NOMO-1 treated with DMSO at 0.1 percent for 48 hours (cell line): ENCODE results near the gene LAIR2.
A peak's percentile ranks its signal among the peaks of the same experiment; 100 is the strongest.

Source experiments
- DNase-seq: peaks from one replicate; lab custom pipeline; 2025; ENCODE audit not compliant: unreplicated experiment; lab: John Stamatoyannopoulos, UW

The LAIR2 gene

DNA sequence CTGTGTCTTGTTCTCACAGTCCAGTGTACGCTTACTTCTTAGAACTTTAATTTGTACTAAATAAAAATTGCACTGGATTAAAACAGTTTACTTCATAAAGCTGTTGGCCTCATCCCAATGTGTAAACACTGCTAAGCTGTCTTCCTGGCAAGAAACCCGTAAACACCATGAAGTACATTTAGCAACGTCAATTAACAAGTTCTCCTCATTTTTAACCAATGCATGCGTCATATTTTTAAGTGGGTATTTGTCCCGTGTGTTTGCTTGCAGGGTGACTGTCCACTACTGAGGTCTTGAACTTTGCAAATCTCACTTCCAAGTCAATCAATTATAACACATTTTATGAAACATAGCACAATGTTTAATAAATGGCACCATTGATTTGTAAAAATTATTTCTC, 28.2 kb downstream of the LAIR2 start:
- no peak for DNase-seq

DNA sequence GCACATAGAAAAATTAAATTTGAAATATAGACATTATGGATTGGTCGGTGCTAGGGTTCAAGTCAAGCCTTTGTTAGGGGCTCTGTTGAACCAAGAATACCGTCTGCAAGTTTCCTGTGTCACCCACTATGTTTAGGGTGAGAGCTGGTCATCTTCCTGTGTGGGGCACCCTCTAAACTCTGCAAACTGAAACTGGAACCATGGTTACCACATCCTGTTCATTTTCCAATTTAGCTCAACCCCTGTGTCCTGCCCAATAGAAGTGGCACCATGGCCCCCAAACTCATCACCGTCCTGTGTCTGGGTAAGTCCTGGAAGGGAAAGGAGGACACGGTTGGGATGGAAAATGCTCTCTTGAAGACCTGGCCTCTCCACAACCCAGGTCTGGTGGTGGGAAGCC, 29.9 kb downstream of the LAIR2 start:
- peak; percentile 34 for DNase-seq

DNA sequence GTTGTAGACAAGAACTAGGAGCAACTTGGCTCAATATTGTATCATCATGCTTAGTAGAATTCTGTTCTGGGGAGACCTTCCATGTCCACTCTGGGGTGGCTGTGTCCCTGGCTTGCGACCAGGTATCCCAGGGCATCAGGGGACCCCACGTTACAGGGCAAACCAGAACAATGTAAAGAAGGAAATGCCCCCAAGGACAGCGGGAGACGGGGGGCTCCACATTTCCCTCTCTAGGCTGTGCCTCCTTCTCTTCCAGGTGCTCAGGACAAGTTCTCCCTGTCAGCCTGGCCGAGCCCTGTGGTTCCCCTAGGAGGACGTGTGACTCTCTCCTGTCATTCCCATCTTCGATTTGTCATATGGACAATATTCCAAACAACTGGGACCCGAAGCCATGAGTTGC, 30.8 kb downstream of the LAIR2 start:
- no peak for DNase-seq

DNA sequence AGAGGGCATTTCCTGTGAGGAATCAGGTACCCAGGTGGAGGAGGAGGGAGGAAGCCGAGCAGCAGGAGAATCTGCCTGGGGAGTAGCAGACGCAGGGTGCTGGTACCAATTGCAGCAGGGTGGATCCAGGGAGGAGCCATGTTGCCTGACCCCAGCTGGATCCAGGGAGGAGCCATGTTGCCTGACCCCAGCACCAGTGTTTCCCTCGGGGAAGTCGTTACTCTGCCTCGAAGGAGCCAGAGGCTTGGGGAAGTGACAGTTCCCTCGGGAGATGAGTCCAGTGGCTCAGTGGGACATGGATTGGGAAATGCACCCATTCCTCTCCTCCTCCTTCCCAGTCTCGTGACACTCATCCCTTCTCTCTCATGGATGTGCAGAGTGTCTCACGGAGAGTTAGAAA, 31.5 kb downstream of the LAIR2 start:
- DNase-seq: no peak

DNA sequence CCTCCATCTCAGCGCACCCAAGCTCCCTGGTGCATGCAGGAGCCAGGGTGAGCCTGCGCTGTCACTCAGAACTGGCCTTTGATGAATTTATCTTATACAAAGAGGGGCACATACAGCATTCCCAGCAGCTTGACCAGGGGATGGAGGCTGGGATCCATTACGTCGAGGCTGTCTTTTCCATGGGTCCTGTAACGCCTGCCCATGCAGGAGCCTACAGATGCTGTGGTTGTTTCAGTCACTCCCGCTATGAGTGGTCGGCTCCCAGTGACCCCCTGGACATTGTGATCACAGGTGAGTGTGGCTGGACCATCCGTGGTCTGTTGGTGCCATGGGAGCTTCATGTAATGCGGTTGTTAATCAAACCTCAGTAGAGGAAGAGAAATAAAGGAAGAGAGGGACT, 33.0 kb downstream of the LAIR2 start:
- DNase-seq: no peak

DNA sequence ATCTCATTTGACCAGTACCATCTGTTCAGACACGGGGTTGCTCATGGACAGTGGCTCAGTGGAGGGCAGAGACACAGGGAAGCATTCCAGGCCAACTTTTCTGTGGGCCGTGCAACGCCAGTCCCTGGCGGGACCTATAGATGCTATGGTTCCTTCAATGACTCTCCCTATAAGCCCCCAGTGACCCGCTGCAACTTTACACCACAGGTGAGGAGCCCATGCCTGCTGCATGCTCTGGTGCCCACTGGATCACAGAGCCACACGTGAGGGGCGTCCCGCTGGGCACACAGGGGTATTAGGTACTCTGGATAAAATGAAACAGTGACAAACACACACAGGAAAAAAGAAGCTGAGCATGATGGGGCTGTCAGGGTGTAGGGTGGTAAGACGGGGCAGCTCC, 34.3 kb downstream of the LAIR2 start:
- DNase-seq: no peak

DNA sequence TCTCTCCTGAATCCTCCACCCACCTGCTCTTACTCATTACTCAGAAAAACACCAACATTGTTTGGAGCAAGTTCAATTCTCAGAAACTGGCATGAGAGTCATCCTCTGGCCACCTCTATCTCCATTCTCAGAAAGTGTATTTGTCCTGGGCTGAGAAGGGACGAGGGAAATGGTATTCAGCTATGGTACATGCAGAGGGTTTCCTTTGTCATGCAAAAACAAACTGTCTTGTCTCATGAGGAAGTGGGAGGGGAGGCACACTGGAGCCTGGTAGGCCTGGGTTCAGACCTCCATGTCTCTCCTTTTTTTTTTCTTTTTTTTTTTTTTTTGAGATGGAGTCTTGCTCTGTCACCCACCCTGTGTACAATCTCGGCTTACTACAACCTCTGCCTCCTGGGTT, 39.1 kb downstream of the LAIR2 start:
- no peak for DNase-seq

DNA sequence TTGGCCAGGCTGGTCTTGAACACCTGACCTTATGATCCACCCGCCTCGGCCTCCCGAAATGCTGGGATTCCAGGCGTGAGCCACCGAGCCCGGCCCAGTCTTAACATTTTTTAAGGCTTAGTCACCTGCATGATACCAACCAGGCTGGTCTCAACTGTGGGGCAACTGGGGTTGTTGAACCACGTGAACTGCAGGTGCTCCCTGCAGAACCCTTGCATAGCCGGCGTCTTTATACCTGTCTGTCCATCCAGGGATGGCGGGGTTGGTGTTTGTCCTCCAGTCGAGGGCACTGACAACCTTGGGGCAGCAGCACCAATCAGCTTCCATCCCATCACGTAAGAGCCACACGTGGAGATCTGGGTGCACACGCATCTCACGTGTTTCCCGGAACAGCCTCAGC, 46.2 kb downstream of the LAIR2 start:
- no peak for DNase-seq

DNA sequence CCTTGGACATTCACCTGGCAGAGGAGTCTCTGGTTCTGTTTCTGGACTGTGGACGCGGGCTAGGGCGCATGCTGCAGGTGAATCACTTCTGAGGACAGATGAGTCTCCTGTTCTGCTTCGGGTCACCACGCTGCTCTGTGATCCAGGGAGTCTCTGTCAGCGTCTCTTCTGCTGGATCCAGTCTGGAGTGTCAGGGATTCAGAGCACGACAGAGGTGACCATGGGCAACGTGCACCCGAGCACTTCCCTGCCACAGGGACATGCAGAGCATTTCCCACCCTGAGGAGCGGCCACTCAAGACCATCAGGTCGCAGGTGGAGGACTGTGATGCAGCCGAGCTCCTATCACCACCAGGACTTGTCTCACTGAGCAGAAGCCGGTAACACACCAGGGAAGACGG, 46.6 kb downstream of the LAIR2 start:
- DNase-seq: no peak

DNA sequence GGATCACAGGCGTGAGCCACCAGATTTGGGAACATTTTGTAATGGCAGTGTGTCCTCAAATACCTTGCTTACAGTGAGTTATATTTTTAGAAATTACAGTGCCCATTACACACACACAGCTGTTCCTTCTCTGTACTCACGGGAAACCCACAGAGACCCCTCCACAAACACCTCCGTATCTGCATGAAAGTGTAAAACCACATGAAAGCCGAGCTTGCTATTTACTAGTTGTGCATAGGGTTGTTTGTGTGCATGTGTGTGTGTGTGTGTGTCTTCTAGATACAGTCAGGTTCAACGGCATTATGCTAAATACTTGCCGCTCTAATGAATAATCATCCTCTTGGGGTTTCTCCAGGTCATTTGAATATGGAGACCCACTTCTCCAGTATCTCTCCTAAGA, 48.7 kb downstream of the LAIR2 start:
- DNase-seq: no peak

DNA sequence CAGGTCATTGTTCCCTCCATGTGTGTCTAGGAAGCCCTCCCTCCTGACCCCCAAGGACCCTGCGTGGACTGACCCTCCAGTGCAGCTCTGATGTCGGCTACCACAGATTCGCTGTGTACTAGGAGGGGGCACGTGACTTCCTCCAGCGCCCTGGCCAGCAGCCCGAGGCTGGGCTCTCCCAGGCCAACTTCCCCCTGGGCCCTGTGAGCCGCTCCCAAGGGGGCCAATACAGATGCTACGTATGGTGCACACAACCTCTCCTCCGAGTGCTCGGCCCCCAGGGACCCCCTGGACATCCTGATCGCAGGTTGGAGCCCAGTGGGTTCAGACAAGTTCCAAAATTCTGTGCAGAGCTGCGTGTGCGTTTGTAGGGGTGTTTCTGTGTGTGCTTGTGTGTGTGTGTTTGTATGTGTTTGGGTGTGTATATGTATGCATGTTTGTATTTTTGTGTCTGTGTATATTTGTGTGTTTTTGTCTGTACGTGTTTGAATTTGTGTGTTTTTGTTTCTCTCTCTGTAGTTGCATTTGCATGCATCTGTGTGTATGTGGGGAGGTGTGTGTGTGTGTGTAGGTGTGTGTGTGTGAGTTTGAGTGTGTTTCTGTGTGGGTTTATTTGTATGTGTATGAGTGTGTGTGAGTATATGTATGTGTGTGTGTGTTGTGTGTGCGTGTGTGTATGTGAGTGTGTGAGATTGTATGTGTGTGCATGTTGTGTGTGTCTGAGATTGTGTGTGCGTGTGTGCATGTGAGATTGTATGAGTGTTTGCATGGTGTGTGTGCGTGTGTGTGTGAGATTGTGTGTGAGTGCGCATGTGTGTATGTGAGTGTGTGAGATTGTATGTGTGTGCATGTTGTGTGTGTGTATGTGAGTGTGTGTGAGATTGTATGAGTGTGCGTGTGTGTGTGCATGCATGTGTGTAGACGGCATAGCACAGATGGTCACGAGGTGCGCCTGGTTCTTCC, 49.6 kb downstream of the LAIR2 start:
- peak; percentile 15 for DNase-seq

DNA sequence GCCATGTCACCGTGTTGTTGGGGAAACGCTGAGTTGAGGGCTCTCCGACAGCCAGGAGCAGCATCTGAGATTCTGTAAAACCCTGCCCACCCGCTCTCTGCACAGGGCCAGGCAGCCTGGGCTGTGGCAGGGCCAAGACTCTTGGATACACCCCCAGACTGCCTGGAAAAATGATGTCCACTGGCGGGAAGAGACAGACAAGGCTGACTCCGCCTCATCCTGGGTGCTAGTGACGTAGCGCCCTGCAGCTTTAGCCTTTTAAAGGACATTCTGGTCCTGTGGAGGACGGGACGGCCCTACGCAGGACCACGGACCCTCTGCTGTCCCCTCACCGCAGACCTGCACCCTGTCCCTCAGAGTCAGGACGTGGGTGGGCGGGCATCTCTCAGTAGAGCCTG, 50.3 kb downstream of the LAIR2 start:
- no peak for DNase-seq

DNA sequence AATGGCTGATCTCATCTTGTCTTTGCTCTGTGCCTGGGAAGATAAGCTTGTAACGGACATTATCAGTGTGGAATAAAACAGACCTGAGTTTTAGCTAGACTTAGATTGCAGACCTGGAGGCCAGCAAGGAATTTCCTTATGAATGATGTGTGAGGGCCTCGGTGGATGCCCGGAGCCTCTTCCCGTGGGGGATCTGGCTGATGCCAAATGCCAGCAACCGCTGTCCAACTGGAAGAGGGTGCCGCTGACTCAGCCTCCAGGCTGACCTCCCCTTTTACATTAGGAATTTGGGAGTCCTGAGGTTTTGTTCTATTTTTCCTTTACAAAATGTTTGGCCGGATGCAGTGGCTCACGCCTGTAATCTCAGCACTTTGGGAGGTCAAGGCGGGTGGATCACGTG, 51.4 kb downstream of the LAIR2 start:
- DNase-seq: no peak

DNA sequence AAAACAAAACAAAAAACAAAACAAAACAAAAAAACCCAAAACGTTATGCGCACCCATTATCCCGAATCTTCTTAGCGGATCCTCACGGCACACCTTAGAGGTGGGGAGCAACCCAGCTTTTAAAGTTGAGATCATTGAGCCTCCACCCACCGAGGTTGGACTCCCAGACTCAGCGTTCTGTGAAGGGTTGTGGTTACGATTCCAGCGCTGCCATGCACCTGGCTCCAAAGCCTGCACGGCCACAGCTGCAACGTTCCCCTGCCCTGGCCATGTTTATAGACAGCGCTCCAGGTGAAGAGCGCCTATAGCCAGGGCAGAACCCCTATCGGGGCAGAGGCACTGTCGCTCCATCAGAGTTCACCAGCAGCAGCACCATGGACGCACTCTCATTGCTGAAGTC, 52.3 kb downstream of the LAIR2 start:
- DNase-seq: no peak

DNA sequence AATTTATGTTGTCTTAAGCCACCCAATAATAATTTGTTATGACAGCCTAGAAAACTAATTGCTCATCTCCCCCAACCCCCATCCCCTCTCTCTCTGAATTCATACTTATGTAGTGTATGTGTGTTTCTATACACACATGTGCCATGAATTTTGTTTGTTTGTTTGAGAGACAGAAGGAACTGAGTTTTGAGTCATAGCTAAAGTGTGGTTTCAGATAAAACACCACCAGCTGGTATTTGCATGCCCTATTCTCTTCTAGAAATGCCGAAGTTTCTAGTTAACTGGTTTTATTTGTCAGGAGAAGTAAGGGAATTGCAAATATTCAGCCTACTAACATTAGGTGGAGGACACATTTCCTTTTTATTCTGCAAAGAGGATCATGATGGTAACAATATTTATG, 53.6 kb downstream of the LAIR2 start:
- DNase-seq: no peak

DNA sequence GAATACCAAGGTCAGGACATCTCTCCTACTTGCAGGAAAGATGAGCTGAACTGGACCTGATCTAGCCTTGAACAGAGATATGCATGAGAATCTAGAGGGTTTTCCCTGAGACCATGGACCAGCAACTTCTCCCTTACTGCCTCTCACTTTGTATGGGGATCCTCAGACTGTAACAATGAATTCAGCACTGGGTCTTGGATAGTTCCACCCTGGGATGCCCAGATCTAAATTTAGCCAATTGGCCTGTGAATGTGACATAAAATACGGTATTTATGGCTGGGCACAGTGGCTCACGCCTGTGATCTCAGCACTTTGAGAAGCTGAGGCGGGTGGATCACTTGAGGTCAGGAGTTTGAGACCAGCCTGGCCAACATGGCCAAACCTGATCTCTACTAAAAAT, 55.7 kb downstream of the LAIR2 start:
- DNase-seq: peak; percentile 17
